Lower leg skin (tissue), 3 donors: Measurements from ENCODE around the gene CX3CR1.

Experiments used
- POLR2A ChIP-seq, 2 donors: fragments of 450-650 bp; IDR thresholded peaks; one replicate each; pipeline ENCODE4 v1.6.1; 2016 to 2017; ENCODE audit warnings: antibody characterized with exemption in 2 of 2, mild to moderate bottlenecking in 1 of 2, moderate library complexity in 1 of 2
- TF ChIP-seq, protein P1 (sequence below), 3 donors: fragments of 450-650 bp; IDR thresholded peaks; one replicate each; pipeline ENCODE4 v1.5.1; 2016; ENCODE audit warnings: antibody characterized with exemption in 3 of 3, mild to moderate bottlenecking in 3 of 3, moderate library complexity in 2 of 3

DNA sequence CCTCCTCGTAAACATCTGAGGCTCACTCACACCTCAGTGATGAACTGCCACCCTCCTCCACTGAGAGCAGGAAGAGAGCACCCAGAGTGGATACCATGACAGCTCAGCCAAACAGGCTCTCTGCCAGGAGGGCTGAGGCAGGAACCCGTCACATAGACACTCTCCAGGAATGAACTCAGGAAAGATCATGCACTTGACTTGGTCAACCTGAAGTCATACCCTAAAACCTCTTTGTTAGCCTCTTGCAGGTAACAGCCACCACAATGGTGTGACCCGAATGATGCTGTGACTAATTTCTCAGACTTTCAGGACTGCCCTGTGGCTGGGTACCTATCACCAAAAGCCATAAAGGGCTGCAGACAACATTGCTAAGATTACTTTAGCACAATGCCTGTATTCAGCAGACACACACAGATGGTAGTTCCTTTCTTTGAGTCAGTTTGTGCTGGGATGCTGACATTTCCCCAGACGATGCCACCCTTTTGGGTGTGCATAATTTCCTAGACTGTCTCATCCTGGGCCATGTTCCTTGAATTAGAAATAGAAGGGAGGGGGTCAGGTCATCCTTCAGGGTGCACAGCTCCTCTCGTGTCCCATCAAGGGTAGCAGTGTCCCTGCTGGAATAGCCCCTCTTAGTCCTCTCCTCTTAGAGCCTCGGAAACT is 30.3 kb downstream of the CX3CR1 start:
- TF ChIP-seq, protein P1, sequence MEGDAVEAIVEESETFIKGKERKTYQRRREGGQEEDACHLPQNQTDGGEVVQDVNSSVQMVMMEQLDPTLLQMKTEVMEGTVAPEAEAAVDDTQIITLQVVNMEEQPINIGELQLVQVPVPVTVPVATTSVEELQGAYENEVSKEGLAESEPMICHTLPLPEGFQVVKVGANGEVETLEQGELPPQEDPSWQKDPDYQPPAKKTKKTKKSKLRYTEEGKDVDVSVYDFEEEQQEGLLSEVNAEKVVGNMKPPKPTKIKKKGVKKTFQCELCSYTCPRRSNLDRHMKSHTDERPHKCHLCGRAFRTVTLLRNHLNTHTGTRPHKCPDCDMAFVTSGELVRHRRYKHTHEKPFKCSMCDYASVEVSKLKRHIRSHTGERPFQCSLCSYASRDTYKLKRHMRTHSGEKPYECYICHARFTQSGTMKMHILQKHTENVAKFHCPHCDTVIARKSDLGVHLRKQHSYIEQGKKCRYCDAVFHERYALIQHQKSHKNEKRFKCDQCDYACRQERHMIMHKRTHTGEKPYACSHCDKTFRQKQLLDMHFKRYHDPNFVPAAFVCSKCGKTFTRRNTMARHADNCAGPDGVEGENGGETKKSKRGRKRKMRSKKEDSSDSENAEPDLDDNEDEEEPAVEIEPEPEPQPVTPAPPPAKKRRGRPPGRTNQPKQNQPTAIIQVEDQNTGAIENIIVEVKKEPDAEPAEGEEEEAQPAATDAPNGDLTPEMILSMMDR (IDR thresholded peaks at IDR 0.05), result no peak
- no peak for TF ChIP-seq POLR2A (IDR thresholded peaks at IDR 0.05)
